Measurements from ENCODE around the gene ATG9A.
"Not testable (repeated sequence)": the region's sequence is repeated elsewhere in the genome, so short reads cannot be mapped to it uniquely, and the experiment has no call there.

The ATG9A gene

GRCh38 chr2:219205981-219206327 lies 23.5 kb downstream of the ATG9A start:
- no peak for DNase-seq

- no peak for DNase-seq
These were observed 24.3 kb downstream of the ATG9A start for GRCh38 chr2:219205165-219205538.

- no peak for DNase-seq
These were observed 24.8 kb downstream of the ATG9A start for GRCh38 chr2:219204425-219205164.

- DNase-seq, result not testable (repeated sequence)
These were observed 28.1 kb downstream of the ATG9A start for GRCh38 chr2:219201331-219201730.

- DNase-seq, result not testable (repeated sequence)
These were observed 28.7 kb downstream of the ATG9A start for GRCh38 chr2:219200502-219201326.

- no peak for DNase-seq
These were observed 29.8 kb downstream of the ATG9A start for GRCh38 chr2:219199470-219200211.

- DNase-seq, result no peak
These were observed 30.5 kb downstream of the ATG9A start for GRCh38 chr2:219198974-219199373.

- no peak for DNase-seq
These were observed 32.0 kb downstream of the ATG9A start for GRCh38 chr2:219197388-219197787.

GRCh38 chr2:219186754-219187456 lies 42.5 kb downstream of the ATG9A start:
- peak; percentile 35 for DNase-seq

GRCh38 chr2:219184121-219184520 lies 45.3 kb downstream of the ATG9A start:
- no peak for DNase-seq

GRCh38 chr2:219183151-219183772 lies 46.2 kb downstream of the ATG9A start:
- no peak for DNase-seq

- no peak for DNase-seq
These were observed 46.9 kb downstream of the ATG9A start for GRCh38 chr2:219182331-219183150.

- no peak for DNase-seq
These were observed 47.9 kb downstream of the ATG9A start for GRCh38 chr2:219181531-219181930.

GRCh38 chr2:219180961-219181360 lies 48.5 kb downstream of the ATG9A start:
- no peak for DNase-seq

- no peak for DNase-seq
These were observed 49.6 kb downstream of the ATG9A start for GRCh38 chr2:219179601-219180465.

- DNase-seq, result peak; percentile 59
These were observed 50.9 kb downstream of the ATG9A start for GRCh38 chr2:219178377-219179175.

GRCh38 chr2:219177552-219178376 lies 51.7 kb downstream of the ATG9A start, which contains the start of gene RETREG2:
Gene RETREG2 (plus strand): TSS chr2:219178275. CDS start chr2:219178353, 78 bp downstream.
- peak; percentile 83 for DNase-seq

- peak; percentile 92 for DNase-seq
These were observed 52.5 kb downstream of the ATG9A start, which contains the start of gene CNPPD1 for GRCh38 chr2:219176818-219177551. Gene CNPPD1 (minus strand): TSS chr2:219176925. CDS start chr2:219176828, 97 bp downstream.
